IPS-15b (cell line): ENCODE data around the gene C5orf52.

Experiments
- H3K27me3 ChIP-seq: one replicate; pipeline ENCODE4 v1.6.1; 2013; ENCODE audit warnings: low read length; ENCODE audit not compliant: control insufficient read depth, insufficient read depth
- H3K36me3 ChIP-seq: one replicate; pipeline ENCODE4 v1.6.1; 2013; ENCODE audit warnings: low read length; ENCODE audit not compliant: control insufficient read depth, insufficient read depth
- H3K4me1 ChIP-seq: one replicate; pipeline ENCODE4 v1.6.1; 2013; ENCODE audit warnings: mild to moderate bottlenecking, low read length; ENCODE audit not compliant: control insufficient read depth, insufficient read depth
- H3K4me3 ChIP-seq: one replicate; pipeline ENCODE4 v1.5.1; 2013; ENCODE audit warnings: low read depth, low read length
- H3K9ac ChIP-seq: one replicate; pipeline ENCODE4 v1.6.1; 2013; ENCODE audit warnings: low read depth, mild to moderate bottlenecking, low read length
- H3K9me3 ChIP-seq: one replicate; pipeline ENCODE4 v1.6.1; 2013; ENCODE audit warnings: mild to moderate bottlenecking, low read length; ENCODE audit not compliant: control insufficient read depth, insufficient read depth

The C5orf52 gene

GRCh38 chr5:157670662-157671591 lies at the start of gene C5orf52:
Gene C5orf52, plus strand, starts transcription at chr5:157671533. Its CDS starts 82 bp downstream, at chr5:157671615.
- H3K4me1 ChIP-seq, result no peaks in the 10 kb centered on the region
- peak within 1 kb of the TSS; percentile 85 for H3K4me3 ChIP-seq
- H3K27me3 ChIP-seq, result peaks cover 42% of the 10 kb centered on the region
- H3K36me3 ChIP-seq, result no peaks in the 10 kb centered on the region
- H3K9ac ChIP-seq, result no peak within 1 kb of the TSS
- H3K9me3 ChIP-seq, result no peaks in the 10 kb centered on the region

DNA sequence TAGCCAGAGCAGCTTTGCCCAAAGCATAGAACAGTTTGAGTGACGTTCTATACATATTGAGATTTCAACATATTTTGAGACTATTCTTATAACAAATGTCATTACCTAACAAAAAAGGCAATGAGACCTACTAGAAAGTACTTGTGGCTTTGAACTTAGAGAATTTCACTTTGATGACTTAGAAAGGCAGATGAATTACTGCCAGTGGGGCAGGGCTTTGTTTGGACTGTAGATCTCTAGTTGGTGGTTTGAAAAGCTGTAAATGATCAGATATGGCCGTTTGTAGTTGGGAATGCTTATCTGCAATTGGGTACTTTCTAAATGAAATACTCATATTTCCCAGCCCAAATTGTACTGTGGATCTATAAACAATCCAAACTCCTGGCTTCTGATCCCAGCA lies 47.2 kb upstream of the C5orf52 start:
- Histone ChIP-seq H3K9ac (no peak overlapping the region), H3K4me1 (no peaks in the 10 kb centered on the region), H3K9me3 (no peaks in the 10 kb centered on the region), H3K36me3 (no peaks in the 10 kb centered on the region), H3K27me3 (no peaks in the 10 kb centered on the region), H3K4me3 (no peak overlapping the region)

DNA sequence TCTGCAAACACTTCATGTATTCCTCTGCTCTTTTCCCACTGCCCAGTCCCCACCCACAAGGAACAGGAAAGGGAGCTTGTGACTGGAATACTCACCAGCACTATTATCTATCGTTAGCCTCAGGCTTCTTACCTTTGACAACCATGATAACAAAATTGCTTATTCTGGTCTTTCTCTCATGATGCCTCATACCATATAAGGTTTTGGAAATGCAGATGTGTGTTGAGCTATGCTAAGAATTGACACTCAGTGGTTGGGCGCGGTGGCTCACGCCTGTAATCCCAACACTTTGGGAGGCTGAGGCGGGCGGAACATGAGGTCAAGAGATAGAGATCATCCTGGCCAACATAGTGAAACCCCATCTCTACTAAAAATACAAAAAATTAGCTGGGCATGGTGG lies 44.5 kb upstream of the C5orf52 start:
- H3K9me3 ChIP-seq, result no peaks in the 10 kb centered on the region
- H3K4me1 ChIP-seq, result no peaks in the 10 kb centered on the region
- no peaks in the 10 kb centered on the region for H3K27me3 ChIP-seq
- H3K36me3 ChIP-seq, result no peaks in the 10 kb centered on the region
- H3K4me3 ChIP-seq, result no peak overlapping the region
- H3K9ac ChIP-seq, result no peak overlapping the region

- no peaks in the 10 kb centered on the region for H3K27me3 ChIP-seq
- H3K4me3 ChIP-seq, result no peak overlapping the region
- no peak overlapping the region for H3K9ac ChIP-seq
- no peaks in the 10 kb centered on the region for H3K9me3 ChIP-seq
- no peaks in the 10 kb centered on the region for H3K4me1 ChIP-seq
- H3K36me3 ChIP-seq, result no peaks in the 10 kb centered on the region
These were observed 41.0 kb upstream of the C5orf52 start for GRCh38 chr5:157630341-157630740.

DNA sequence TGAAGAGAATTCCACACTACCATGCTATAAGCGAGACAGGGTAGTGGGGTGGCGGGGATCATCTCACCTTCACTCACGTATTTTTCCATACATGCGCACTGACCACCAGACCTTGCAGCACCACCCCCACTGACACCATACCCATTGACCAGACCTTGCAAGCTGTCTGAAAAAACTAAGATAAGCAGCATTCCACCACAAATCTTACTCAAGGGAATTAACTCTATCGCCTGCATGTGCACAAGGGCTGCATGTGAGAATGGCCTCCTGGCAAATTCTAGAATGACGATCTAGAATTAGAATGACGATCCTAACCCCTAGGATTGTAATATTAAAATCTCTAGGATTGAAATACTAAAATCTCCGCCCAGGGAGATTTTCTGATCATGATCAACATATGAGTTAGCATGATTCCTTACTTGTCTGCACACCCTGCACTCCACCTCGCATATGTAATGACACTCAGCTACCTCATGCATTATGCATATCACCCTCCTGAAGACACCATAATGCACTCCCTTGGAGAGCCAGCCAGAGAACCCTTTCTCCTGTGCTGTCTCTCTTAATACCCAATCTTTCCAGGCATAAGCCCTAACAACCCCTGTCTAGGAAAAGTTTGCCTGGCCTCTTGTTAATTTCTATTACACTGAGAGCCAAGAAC lies 30.8 kb upstream of the C5orf52 start:
- no peak overlapping the region for H3K9ac ChIP-seq
- no peaks in the 10 kb centered on the region for H3K4me1 ChIP-seq
- H3K27me3 ChIP-seq, result no peaks in the 10 kb centered on the region
- H3K4me3 ChIP-seq, result no peak overlapping the region
- no peaks in the 10 kb centered on the region for H3K36me3 ChIP-seq
- no peaks in the 10 kb centered on the region for H3K9me3 ChIP-seq

DNA sequence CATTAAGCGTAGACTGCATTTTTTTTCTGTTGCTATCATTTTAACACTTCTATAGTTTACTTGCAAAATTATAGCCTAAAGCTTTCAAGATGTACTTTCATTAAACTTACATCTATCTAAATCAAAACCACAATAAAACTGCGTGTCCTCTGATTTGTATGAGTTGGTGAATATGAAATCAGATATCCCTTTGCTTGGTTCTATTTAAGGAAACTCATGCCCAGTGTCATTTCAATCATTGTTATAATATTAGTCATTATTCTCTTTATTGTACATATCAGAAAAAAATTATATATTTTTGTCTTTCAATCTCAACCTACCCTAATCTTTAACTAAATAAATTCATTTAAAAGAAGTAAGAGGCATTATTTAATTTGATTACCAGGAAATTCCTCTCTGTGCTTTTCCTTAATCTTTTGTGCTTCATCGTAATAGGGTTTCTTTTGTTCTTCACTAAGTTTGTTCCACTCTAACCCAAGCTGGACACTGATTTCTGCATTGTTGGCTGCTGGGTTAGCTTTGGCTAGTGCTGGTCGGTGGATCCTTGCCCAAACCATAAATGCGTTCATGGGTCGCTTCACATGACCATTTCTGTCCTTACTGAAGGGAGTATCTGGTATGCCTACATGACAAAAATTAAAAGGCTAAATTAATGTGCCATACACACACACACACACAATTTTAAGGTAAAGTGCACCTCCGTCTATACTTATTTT lies 22.9 kb upstream of the C5orf52 start:
- no peak overlapping the region for H3K9ac ChIP-seq

GRCh38 chr5:157649101-157649500 lies 22.2 kb upstream of the C5orf52 start:
- H3K27me3 ChIP-seq, result peaks cover 10% of the 10 kb centered on the region
- H3K4me1 ChIP-seq, result no peaks in the 10 kb centered on the region
- H3K9me3 ChIP-seq, result no peaks in the 10 kb centered on the region
- H3K36me3 ChIP-seq, result no peaks in the 10 kb centered on the region
- H3K9ac ChIP-seq, result no peak overlapping the region
- H3K4me3 ChIP-seq, result no peak overlapping the region

More for the DNA sequence above, 22.9 kb upstream of the C5orf52 start:
- Histone ChIP-seq H3K36me3 (no peaks in the 10 kb centered on the region), H3K27me3 (peaks cover 10% of the 10 kb centered on the region), H3K4me3 (no peak overlapping the region), H3K4me1 (no peaks in the 10 kb centered on the region), H3K9me3 (no peaks in the 10 kb centered on the region)

DNA sequence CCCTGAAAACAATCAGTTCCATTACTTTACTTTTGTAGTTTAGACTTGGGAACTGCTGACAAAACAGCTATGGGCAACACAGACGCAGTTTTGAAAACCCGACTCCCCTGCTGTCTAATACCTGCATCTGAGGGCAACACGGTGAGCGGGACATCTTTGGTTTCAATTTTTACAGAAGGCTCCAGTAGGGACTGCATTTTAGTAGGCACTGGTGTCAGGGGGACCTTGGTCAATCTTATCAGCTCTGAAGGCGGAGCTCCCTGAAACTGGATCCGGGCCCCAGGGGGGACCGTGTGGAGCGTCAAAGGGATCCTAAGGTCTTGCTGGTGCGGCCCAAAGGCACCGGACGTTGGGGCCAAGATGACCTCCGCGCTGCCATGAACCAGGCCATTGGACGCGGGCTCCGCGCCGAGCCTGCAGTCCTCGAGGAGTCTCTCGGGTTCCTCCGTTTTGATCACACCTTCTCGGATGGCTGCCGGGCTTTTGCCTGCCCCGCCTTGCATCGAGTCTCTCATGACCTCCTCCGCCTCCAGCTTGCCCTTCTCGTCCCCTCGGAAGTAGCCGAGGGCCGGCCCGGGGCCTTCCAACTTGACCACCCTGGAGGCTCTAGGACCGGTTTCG lies 20.2 kb upstream of the C5orf52 start:
- H3K36me3 ChIP-seq, result no peaks in the 10 kb centered on the region
- peaks cover 10% of the 10 kb centered on the region for H3K27me3 ChIP-seq
- H3K9me3 ChIP-seq, result no peaks in the 10 kb centered on the region
- peak overlapping the region; percentile 50 for H3K4me3 ChIP-seq
- H3K9ac ChIP-seq, result no peak overlapping the region
- H3K4me1 ChIP-seq, result no peaks in the 10 kb centered on the region

DNA sequence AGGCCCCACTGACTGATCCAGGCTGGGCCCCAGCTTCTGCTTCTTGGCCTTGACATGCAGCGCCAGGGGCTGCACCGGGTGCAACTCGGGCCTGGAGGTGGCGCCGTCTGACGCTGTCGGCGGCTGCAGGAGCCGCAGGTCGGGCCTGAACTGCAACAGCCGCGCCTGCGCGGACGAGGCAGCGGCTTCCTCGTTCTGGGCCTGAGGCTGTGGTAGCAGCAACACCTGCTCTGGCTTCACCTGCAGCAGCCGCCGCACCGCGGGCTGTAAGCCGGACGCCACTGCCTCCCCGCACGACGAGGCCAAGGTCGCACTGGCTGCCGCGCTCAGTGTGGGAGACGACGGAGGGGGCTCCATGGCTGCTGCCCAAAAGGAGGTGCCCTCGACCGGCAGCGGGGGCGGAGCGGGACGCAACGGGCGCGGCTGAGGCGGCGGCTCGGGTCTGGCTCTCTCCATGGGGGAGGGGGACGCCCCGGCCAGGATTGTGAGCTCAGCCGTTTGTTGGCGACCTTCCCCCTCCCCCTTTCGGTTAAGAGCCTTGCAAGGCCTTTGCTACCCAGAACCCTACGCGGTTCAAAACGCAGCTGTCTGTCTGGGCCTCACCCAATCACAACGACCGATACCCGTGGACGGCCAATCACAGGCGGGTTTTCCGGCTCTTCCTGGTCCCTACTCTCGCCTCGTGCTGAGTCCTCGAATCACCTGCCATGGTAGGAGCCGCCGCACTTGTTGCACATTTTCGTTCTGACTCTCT lies 19.5 kb upstream of the C5orf52 start:
- H3K27me3 ChIP-seq, result peaks cover 10% of the 10 kb centered on the region
- peak overlapping the region; percentile 50 for H3K4me3 ChIP-seq
- no peaks in the 10 kb centered on the region for H3K4me1 ChIP-seq
- no peak overlapping the region for H3K9ac ChIP-seq
- no peaks in the 10 kb centered on the region for H3K36me3 ChIP-seq
- H3K9me3 ChIP-seq, result no peaks in the 10 kb centered on the region

- H3K9ac ChIP-seq, result no peak within 1 kb of the TSS
- no peaks in the 10 kb centered on the region for H3K9me3 ChIP-seq
- H3K4me3 ChIP-seq, result peak within 1 kb of the TSS; percentile 50
- H3K36me3 ChIP-seq, result no peaks in the 10 kb centered on the region
- H3K4me1 ChIP-seq, result no peaks in the 10 kb centered on the region
- peaks cover 10% of the 10 kb centered on the region for H3K27me3 ChIP-seq
These were observed 19.0 kb upstream of the C5orf52 start, which contains the start of gene SOX30 for GRCh38 chr5:157652377-157652692. Gene SOX30, minus strand, starts transcription at chr5:157652438. Its CDS starts 360 bp downstream, at chr5:157652078.

DNA sequence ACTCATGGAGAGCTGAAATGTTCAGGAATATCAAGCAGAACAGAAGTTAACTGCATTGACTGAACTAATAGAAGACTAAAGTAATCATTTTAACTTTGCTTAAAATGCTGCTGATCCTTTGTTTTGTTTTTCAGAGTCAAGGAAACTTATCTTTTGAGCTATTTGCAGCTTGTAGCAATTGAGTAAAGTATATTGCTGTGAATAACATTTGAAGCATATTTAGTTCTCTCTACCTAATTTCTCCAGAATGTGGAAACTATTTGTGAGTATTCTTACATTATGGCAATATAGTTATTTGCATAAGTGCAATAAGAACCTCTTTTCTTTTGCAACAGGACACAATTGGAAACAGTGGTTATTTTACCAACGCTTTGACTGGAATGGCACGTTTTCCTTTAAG lies 13.8 kb upstream of the C5orf52 start:
- H3K4me1 ChIP-seq, result no peaks in the 10 kb centered on the region
- H3K9me3 ChIP-seq, result no peaks in the 10 kb centered on the region
- H3K27me3 ChIP-seq, result peaks cover 6% of the 10 kb centered on the region
- H3K36me3 ChIP-seq, result no peaks in the 10 kb centered on the region
- no peak overlapping the region for H3K4me3 ChIP-seq
- H3K9ac ChIP-seq, result no peak overlapping the region
